A673 (cell line): ENCODE data around the gene AARSD1. TPM values are rescaled to one million over a fixed set of nuclear protein-coding genes. Genes with fewer than 3 reads are reported as not detected.
A peak's percentile ranks its signal among the peaks of the same experiment; 100 is the strongest.
"Not testable (repeated sequence)": the region's sequence is repeated elsewhere in the genome, so short reads cannot be mapped to it uniquely, and the experiment has no call there.

ENCODE experiments used
- BruUV-seq: library from RNA; stranded (reverse); fragments of 400-500 nt; replicated peaks from 2 replicates; lab custom pipeline; 2021; lab: Mats Ljungman, UMichigan
- CTCF ChIA-PET: fragments of 300-600 bp; sonication (Branson Sonifier 250); formaldehyde crosslinking; loops from one replicate; lab custom pipeline; 2022; ENCODE audit warnings: antibody characterized with exemption; lab: Charles Lee
- POLR2A ChIA-PET: fragments of 300-600 bp; sonication (Branson Sonifier 250); formaldehyde crosslinking; loops from one replicate; lab custom pipeline; 2022; ENCODE audit warnings: antibody characterized with exemption; ENCODE audit not compliant: low non-redundant PET; lab: Charles Lee
- DNase-seq: peaks from one replicate; pipeline ENCODE4 v3.0.0-alpha.2; 2015; ENCODE audit warnings: low spot score
- H3K27ac ChIP-seq: fragments of 200-600 bp; sonication (generic); 2 replicates; pipeline ENCODE4 v1.5.1; 2016; ENCODE audit warnings: mixed run types, low read depth, mild to moderate bottlenecking, mixed read lengths, antibody characterized with exemption, low read length; ENCODE audit not compliant: poor library complexity, severe bottlenecking
- H3K27me3 ChIP-seq: fragments of 200-600 bp; sonication (generic); replicated peaks from 2 replicates; pipeline ENCODE4 v1.6.1; 2017; ENCODE audit warnings: mixed run types, low read depth, mild to moderate bottlenecking, mixed read lengths, antibody characterized with exemption, low read length; ENCODE audit not compliant: insufficient read depth, poor library complexity
- H3K36me3 ChIP-seq: fragments of 200-600 bp; sonication (generic); 2 replicates; pipeline ENCODE4 v1.6.1; 2016; ENCODE audit warnings: mixed run types, mild to moderate bottlenecking, mixed read lengths, antibody characterized with exemption, low read length; ENCODE audit not compliant: insufficient read depth, poor library complexity, severe bottlenecking
- H3K4me1 ChIP-seq: fragments of 200-600 bp; sonication (generic); 2 replicates; pipeline ENCODE4 v1.6.1; 2017; ENCODE audit warnings: mixed run types, mild to moderate bottlenecking, mixed read lengths, antibody characterized with exemption, low read length; ENCODE audit not compliant: insufficient read depth, poor library complexity, severe bottlenecking
- H3K4me3 ChIP-seq: fragments of 200-600 bp; sonication (generic); 2 replicates; pipeline ENCODE4 v1.5.1; 2016; ENCODE audit warnings: low read depth, mixed run types, mild to moderate bottlenecking, mixed read lengths, low read length; ENCODE audit not compliant: poor library complexity, severe bottlenecking
- H3K9me3 ChIP-seq: fragments of 200-600 bp; sonication (generic); 2 replicates; pipeline ENCODE4 v1.6.1; 2016; ENCODE audit warnings: mixed run types, low read depth, mild to moderate bottlenecking, mixed read lengths, antibody characterized with exemption, low read length; ENCODE audit not compliant: poor library complexity, severe bottlenecking
- EZH2 ChIP-seq: fragments of 200-600 bp; sonication (generic); IDR thresholded peaks from 2 replicates; pipeline ENCODE4 v1.6.1; 2017; ENCODE audit warnings: borderline replicate concordance, low read depth, mild to moderate bottlenecking, mixed read lengths, antibody characterized with exemption, low read length; ENCODE audit not compliant: poor library complexity, severe bottlenecking
- intact Hi-C: fragments of 100-400 bp; cut with micrococcal nuclease; formaldehyde crosslinking; loops from one replicate; pipeline ENCODE4 v1.10.0; 2022; ENCODE audit not compliant: unreplicated experiment
- total RNA-seq: library from RNA; stranded (reverse); gene quantifications from 2 replicates; pipeline ENCODE4 v1.2.3, GENCODE V29; 2021
- TF ChIP-seq, protein P1 (sequence below): fragments of 300-800, 200-600 bp; sonication (generic); conservative IDR thresholded peaks from 2 replicates; pipeline ENCODE4 v1.5.1; 2017; ENCODE audit warnings: low read depth, mild to moderate bottlenecking, antibody characterized with exemption, low read length, moderate library complexity, mixed read lengths

AARSD1 gene
- total RNA-seq, 1 experiment from 2014 or later = 32.9 TPM

DNA sequence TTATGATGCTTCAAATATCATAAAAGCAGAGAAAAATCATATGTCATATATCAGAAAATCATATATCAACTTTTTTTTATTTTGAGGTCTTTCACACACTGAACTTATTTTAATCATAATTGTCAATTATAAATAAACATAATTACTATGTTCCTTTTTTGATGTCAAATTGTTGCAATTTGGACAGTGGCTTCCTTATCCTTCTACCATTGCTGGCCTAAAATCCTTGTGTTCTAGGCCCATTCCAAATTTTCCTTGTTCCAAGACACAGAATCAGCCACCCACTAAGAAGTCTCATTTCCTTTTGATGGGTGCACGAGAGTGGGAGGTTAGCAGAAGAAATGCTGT, 34.8 kb downstream of the AARSD1 start:
- POLR2A ChIA-PET = interaction anchor here (1.2 kb wide), 1 partner anchor 18 kb away, joined by 4 read pairs; no protein-coding TSS in a partner anchor
- BruUV-seq = no TSS peak
- H3K36me3 ChIP-seq = no peaks in the 10 kb centered on the region
- no peak for DNase-seq
- H3K4me3 ChIP-seq = no peak overlapping the region
- intact Hi-C loops = no loop called here
- H3K9me3 ChIP-seq = no peaks in the 10 kb centered on the region
- H3K27me3 ChIP-seq = no peaks in the 10 kb centered on the region
- H3K27ac ChIP-seq = no peak overlapping the region
- TF ChIP-seq, protein P1, sequence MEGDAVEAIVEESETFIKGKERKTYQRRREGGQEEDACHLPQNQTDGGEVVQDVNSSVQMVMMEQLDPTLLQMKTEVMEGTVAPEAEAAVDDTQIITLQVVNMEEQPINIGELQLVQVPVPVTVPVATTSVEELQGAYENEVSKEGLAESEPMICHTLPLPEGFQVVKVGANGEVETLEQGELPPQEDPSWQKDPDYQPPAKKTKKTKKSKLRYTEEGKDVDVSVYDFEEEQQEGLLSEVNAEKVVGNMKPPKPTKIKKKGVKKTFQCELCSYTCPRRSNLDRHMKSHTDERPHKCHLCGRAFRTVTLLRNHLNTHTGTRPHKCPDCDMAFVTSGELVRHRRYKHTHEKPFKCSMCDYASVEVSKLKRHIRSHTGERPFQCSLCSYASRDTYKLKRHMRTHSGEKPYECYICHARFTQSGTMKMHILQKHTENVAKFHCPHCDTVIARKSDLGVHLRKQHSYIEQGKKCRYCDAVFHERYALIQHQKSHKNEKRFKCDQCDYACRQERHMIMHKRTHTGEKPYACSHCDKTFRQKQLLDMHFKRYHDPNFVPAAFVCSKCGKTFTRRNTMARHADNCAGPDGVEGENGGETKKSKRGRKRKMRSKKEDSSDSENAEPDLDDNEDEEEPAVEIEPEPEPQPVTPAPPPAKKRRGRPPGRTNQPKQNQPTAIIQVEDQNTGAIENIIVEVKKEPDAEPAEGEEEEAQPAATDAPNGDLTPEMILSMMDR = peak; percentile 6; the same call in 1 of the 2 replicates
- no peak for TF ChIP-seq EZH2
- H3K4me1 ChIP-seq = no peaks in the 10 kb centered on the region
- CTCF ChIA-PET = no interaction called here

DNA sequence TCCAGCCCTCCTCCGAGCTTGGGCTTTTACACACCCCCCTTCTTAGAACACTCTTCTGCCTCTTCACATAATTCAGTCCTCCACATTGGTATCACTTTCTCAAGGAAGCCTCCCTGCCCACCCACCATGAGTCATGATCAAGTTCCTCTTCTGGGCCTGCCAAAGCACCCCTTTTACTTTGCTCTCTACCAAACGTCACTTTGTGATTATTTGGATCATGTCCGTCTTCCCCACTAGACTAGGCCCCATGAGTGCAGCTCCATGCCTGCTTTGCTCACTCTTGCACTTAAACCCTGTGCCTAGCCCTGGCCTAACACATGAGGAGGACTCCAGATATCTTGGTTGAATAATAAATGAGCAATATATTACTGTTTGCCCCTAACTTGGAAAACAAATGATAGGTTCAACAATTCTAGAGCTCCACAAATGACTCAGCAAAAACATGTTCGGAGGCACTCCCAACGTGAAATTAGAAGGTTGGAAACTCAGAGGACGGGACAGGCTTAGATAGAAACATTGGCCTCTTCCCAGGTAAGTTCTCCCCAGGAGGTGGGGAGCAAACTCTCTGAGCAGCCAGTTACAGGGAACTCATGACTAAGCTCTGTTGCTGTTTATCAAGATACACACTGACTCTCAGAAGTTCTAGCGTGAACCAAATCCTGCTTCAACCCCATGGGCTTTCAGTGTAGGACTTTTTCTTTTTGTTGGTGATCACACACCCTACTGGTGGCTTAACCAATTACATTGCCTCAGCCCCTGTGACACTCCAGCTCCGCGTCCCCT, 35.3 kb downstream of the AARSD1 start:
- Histone ChIP-seq H3K27ac (no peak overlapping the region), H3K36me3 (no peaks in the 10 kb centered on the region), H3K9me3 (no peaks in the 10 kb centered on the region), H3K27me3 (no peaks in the 10 kb centered on the region), H3K4me3 (no peak overlapping the region), H3K4me1 (no peaks in the 10 kb centered on the region)
- TF ChIP-seq, protein P1 = peak; percentile 49
- TF ChIP-seq EZH2 = no peak
- ChIA-PET POLR2A (interaction anchor here (1.2 kb wide), 1 partner anchor 17 kb away, joined by 4 read pairs; no protein-coding TSS in a partner anchor), CTCF (no interaction called here)
- no TSS peak for BruUV-seq
- DNase-seq = peak; percentile 70
- intact Hi-C loops = no loop called here

DNA sequence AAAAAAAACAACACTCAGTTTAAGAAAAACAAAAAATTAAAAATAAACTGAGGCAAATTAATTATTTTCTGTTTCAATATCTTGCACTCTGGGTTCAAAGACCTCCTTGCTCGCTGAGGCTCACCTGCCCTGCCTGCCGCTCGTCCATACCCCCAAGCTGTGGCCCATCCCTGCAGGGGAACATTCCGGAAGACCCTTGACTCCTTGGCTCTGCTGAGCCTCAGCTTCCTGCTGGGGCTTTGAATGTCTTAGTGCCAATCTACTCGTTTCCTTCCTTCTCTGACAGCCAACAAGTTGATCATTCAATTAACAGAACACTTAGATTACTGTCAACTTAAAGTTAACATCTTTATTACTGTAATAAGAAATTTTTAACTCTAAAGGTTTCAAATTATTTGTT, 39.4 kb downstream of the AARSD1 start:
- no peak overlapping the region for H3K4me3 ChIP-seq
- H3K27me3 ChIP-seq = no peaks in the 10 kb centered on the region
- no peaks in the 10 kb centered on the region for H3K4me1 ChIP-seq
- no peak for TF ChIP-seq EZH2
- no peaks in the 10 kb centered on the region for H3K36me3 ChIP-seq
- POLR2A ChIA-PET = no interaction called here
- intact Hi-C loops = no loop called here
- no TSS peak for BruUV-seq
- H3K27ac ChIP-seq = no peak overlapping the region
- CTCF ChIA-PET = no interaction called here
- DNase-seq = no peak
- H3K9me3 ChIP-seq = no peaks in the 10 kb centered on the region

DNA sequence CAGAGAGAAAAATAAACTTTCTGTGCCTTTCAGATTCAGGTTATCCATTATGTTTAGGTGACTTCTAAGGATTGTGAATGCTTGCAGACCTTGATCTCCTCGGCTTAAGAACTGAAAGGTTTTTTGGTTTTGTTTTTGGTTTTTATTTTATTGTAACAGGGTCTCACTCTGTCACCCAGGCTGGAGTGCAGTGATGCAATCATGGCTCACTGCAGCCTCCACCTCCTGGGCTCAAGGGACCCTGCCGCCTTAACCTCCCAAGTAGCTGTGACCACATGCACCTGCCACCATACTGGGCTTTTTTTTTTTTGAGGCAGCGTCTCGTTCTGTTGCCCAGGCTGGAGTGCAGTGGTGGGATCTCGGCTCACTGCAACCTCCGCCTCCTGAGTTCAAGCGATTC, 40.8 kb downstream of the AARSD1 start:
- H3K27me3 ChIP-seq, H3K4me1 ChIP-seq, POLR2A ChIA-PET, BruUV-seq, intact Hi-C loops, H3K27ac ChIP-seq, H3K9me3 ChIP-seq, H3K4me3 ChIP-seq, DNase-seq, H3K36me3 ChIP-seq, CTCF ChIA-PET: not testable (repeated sequence)
